ENCODE data around the gene PDE6D.
"Not testable (repeated sequence)": the region's sequence is repeated elsewhere in the genome, so short reads cannot be mapped to it uniquely, and the experiment has no call there.

Gene PDE6D

DNA sequence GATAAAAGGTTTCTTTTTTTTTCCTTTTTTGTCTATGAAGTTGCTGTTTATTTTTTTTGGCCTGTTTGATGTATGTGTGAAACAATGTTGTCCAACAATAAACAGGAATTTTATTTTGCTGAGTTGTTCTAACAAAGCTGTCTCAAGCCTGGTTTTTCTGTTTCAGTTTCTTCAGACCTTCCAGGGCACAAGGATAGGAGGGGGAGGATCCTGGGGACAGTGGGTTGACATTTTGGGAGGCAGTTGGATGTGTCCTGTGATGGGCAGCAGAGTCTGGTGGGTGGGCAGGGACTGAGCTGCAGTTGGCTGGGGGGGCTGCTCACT is 67.7 kb downstream of the PDE6D start:
- Histone ChIP-seq H3K27ac (ENCODE audit: insufficient read depth, low read length, poor library complexity, severe bottlenecking) (peak overlapping the region; percentile 47), H3K4me1 (ENCODE audit: control insufficient read depth, insufficient read depth, low read length, poor library complexity, severe bottlenecking) (peaks cover 34% of the 10 kb centered on the region), H3K36me3 (ENCODE audit: control insufficient read depth, insufficient read depth, low read length) (peaks cover 14% of the 10 kb centered on the region)
- not testable (repeated sequence) for H3K4me3 ChIP-seq (ENCODE audit: insufficient read depth, low read depth, low read length, poor library complexity, severe bottlenecking); DNase-seq; H3K27me3 ChIP-seq (replicated peaks; ENCODE audit: control insufficient read depth, insufficient read depth, low read length, poor library complexity, severe bottlenecking); H3K9me3 ChIP-seq (ENCODE audit: control insufficient read depth, low read length)

DNA sequence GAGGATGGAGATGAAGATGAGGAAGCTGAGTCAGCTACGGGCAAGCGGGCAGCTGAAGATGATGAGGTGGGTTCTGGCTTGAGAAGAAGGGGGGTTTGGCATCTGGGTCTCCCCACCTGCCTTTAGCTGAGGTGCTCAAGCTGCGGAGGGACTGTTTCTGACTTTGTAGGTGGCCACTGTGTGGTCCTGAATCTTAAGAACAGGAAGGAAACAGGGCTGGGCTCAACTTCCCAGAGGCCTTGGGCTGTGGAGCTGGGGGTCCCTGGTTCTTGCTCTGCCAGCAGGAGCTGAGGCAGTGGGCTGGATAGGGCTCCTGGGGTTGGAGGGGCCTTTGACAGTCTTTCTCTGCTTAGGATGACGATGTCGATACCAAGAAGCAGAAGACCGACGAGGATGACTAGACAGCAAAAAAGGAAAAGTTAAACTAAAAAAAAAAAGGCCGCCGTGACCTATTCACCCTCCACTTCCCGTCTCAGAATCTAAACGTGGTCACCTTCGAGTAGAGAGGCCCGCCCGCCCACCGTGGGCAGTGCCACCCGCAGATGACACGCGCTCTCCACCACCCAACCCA is 68.5 kb downstream of the PDE6D start:
- H3K4me1 ChIP-seq (ENCODE audit: control insufficient read depth, insufficient read depth, low read length, poor library complexity, severe bottlenecking) = peaks cover 34% of the 10 kb centered on the region
- peak overlapping the region; percentile 77 for H3K27ac ChIP-seq (ENCODE audit: insufficient read depth, low read length, poor library complexity, severe bottlenecking)
- peak overlapping the region; percentile 99 for H3K4me3 ChIP-seq (ENCODE audit: insufficient read depth, low read depth, low read length, poor library complexity, severe bottlenecking)
- not testable (repeated sequence) for H3K27me3 ChIP-seq (replicated peaks; ENCODE audit: control insufficient read depth, insufficient read depth, low read length, poor library complexity, severe bottlenecking); H3K9me3 ChIP-seq (ENCODE audit: control insufficient read depth, low read length)
- peak; percentile 34 to 49 (median 41) for DNase-seq
- H3K36me3 ChIP-seq (ENCODE audit: control insufficient read depth, insufficient read depth, low read length) = peaks cover 14% of the 10 kb centered on the region

DNA sequence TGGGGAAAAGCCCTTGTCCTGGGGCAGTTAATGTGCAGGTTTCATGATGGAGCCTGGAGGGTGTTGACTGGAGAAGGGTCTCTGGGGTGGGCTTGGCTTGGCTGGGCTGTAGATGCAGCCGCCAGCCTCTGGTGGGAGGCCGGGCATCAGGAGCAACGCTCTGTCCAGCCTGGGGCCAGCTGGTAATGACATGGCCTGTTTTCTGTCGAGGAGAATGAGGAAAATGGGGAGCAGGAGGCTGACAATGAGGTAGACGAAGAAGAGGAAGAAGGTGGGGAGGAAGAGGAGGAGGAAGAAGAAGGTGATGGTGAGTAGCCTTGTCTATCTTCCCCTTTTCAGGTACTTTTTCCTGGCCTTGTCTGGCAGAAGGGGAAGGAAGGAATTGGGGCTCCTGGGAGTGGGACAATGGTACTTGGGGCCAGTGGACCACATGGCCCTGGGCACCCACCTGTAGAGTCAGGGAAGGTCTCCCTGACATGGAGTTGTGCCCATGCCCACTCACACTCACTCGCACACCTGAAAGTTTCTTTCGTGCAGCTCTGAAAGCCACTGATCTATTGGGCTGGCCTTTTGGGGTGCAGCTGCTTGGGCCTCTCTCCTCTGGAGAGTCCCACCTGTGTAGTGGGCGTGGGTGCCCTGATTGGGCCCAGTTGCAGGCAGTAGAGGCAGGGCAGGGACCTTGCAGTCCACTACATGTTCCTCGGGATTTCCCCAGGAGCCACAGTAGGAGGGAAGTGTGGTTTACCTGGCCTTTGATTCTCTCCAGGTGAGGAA is 69.2 kb downstream of the PDE6D start:
- Histone ChIP-seq H3K27ac (ENCODE audit: insufficient read depth, low read length, poor library complexity, severe bottlenecking) (peak overlapping the region; percentile 77), H3K9me3 (ENCODE audit: control insufficient read depth, low read length) (no peaks in the 10 kb centered on the region), H3K36me3 (ENCODE audit: control insufficient read depth, insufficient read depth, low read length) (peaks cover 14% of the 10 kb centered on the region), H3K4me1 (ENCODE audit: control insufficient read depth, insufficient read depth, low read length, poor library complexity, severe bottlenecking) (peaks cover 34% of the 10 kb centered on the region), H3K27me3 (replicated peaks; ENCODE audit: control insufficient read depth, insufficient read depth, low read length, poor library complexity, severe bottlenecking) (no peaks in the 10 kb centered on the region), H3K4me3 (ENCODE audit: insufficient read depth, low read depth, low read length, poor library complexity, severe bottlenecking) (peak overlapping the region; percentile 99)
- peak; percentile 38 to 46 (median 41) for DNase-seq

DNA sequence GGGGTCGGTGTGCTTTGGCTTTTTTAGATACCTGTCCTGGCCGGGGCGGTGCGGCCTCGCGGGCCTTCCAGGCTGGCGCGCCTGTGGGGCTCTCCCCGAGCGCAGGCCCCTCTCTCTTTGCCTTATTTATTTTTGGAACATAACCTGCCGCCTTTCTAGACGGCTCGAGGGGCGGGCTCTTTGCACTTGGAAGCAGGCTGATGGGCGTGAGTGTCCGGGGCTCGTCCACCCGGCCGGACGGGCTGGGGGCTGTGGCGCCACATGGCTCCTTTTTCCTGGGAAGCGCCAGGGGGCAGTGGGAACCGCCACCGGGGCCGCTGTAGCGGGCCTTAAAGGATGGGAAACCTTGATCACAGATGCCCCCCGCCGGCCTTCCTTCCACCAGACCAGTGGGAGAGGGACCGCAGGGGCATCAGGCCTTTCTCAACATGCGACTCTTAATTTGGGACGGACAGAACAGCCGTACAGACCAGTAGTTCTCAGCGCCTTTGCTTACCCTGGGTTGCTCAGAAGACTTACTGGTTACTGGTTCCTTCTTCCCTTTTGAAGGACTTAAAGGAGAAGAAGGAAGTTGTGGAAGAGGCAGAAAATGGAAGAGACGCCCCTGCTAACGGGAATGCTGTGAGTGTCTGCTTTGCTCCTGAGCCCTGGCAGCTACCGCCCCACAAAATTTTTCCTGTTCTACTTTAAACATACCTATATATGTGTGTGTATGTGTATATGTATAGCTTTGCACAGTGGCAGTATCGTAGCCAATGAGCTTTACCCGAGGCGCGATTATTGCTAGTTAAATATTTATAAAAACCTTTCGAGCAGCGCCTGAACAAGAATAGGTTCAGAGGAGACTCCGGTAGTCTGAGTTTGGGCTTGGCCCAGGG is 70.0 kb downstream of the PDE6D start:
- no peaks in the 10 kb centered on the region for H3K27me3 ChIP-seq (replicated peaks; ENCODE audit: control insufficient read depth, insufficient read depth, low read length, poor library complexity, severe bottlenecking)
- peaks cover 14% of the 10 kb centered on the region for H3K36me3 ChIP-seq (ENCODE audit: control insufficient read depth, insufficient read depth, low read length)
- H3K4me3 ChIP-seq (ENCODE audit: insufficient read depth, low read depth, low read length, poor library complexity, severe bottlenecking) = peak overlapping the region; percentile 99
- peak overlapping the region; percentile 77 for H3K27ac ChIP-seq (ENCODE audit: insufficient read depth, low read length, poor library complexity, severe bottlenecking)
- H3K9me3 ChIP-seq (ENCODE audit: control insufficient read depth, low read length) = no peaks in the 10 kb centered on the region
- H3K4me1 ChIP-seq (ENCODE audit: control insufficient read depth, insufficient read depth, low read length, poor library complexity, severe bottlenecking) = peaks cover 37% of the 10 kb centered on the region
- no peak for DNase-seq

GRCh38 chr2:231709981-231710798 is 70.9 kb downstream of the PDE6D start:
- Histone ChIP-seq H3K27me3 (replicated peaks; ENCODE audit: control insufficient read depth, insufficient read depth, low read length, poor library complexity, severe bottlenecking) (no peaks in the 10 kb centered on the region), H3K4me3 (ENCODE audit: insufficient read depth, low read depth, low read length, poor library complexity, severe bottlenecking) (peak overlapping the region; percentile 99), H3K4me1 (ENCODE audit: control insufficient read depth, insufficient read depth, low read length, poor library complexity, severe bottlenecking) (peaks cover 39% of the 10 kb centered on the region), H3K27ac (ENCODE audit: insufficient read depth, low read length, poor library complexity, severe bottlenecking) (peak overlapping the region; percentile 100), H3K36me3 (ENCODE audit: control insufficient read depth, insufficient read depth, low read length) (peaks cover 14% of the 10 kb centered on the region), H3K9me3 (ENCODE audit: control insufficient read depth, low read length) (no peaks in the 10 kb centered on the region)
- peak; percentile 75 to 79 (median 78) for DNase-seq

DNA sequence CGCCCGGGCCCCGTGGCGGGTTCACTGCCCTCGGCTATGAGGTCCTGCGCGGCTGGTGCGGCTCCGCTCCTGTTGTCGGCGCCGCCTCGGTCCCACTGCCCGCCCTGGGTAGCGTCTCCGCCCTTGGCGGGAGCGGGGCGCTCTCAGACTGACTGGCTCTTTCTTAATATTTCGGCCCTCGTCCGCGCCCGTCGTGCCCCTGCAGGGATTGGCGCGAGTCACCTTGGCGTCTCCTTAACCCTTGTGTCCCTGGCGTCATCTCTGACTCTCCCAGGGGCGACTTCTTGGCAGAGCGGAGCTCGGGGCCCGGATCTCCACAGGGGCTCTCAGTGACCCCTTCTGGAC is 71.5 kb downstream of the PDE6D start:
- Histone ChIP-seq H3K4me3 (ENCODE audit: insufficient read depth, low read depth, low read length, poor library complexity, severe bottlenecking) (peak overlapping the region; percentile 99), H3K27ac (ENCODE audit: insufficient read depth, low read length, poor library complexity, severe bottlenecking) (peak overlapping the region; percentile 100), H3K4me1 (ENCODE audit: control insufficient read depth, insufficient read depth, low read length, poor library complexity, severe bottlenecking) (peaks cover 33% of the 10 kb centered on the region)

DNA sequence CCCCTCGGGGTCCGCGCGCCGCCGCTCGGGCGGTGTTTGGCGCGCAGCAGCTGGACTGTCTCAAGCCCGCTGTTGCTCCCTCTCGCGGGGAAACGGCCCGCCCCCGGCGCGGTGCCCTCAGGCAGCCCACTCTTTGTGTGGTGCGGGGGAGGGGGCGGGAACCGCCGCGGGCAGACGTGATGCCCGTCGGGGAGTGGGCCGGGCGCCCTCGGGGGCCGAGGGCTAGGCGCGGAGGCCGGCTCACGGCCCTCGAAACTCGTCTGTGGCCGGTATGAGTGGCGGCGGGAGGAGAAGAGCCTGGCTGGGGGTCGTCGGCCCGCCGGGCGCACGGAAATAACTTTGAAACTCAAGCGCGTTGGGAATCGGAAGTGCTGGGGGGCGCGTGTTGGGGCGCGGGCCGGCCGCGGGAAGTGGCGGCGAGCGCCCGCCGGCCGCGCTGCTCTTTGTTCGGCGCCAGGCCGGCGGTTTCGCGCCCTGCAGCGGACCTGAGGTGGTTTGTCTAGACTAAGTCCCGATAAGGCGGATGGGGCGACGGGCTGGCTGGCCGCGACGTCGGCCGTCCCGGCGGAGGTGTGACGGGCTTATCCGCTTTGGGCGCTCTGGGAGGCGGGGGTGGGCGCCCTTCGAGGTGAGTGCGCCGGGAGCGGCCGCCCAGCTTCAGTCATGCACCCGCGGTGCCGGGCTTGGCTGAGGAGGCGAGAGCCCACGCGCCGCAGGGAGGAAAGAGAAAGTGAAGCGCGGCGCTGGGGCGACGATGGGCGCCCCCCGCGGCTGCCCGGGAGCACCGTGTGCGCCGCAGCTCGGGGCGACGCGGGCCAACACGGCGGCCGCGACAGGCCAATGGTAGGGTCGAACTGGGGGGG is 72.1 kb downstream of the PDE6D start:
- H3K4me1 ChIP-seq (ENCODE audit: control insufficient read depth, insufficient read depth, low read length, poor library complexity, severe bottlenecking) = peaks cover 31% of the 10 kb centered on the region
- peak overlapping the region; percentile 100 for H3K27ac ChIP-seq (ENCODE audit: insufficient read depth, low read length, poor library complexity, severe bottlenecking)
- peak; percentile 40 to 50 (median 49) for DNase-seq
- H3K27me3 ChIP-seq (replicated peaks; ENCODE audit: control insufficient read depth, insufficient read depth, low read length, poor library complexity, severe bottlenecking) = no peaks in the 10 kb centered on the region
- H3K36me3 ChIP-seq (ENCODE audit: control insufficient read depth, insufficient read depth, low read length) = peaks cover 14% of the 10 kb centered on the region
- H3K9me3 ChIP-seq (ENCODE audit: control insufficient read depth, low read length) = no peaks in the 10 kb centered on the region
- peak overlapping the region; percentile 99 for H3K4me3 ChIP-seq (ENCODE audit: insufficient read depth, low read depth, low read length, poor library complexity, severe bottlenecking)

More for the DNA sequence above, 71.5 kb downstream of the PDE6D start:
- Histone ChIP-seq H3K27me3 (replicated peaks; ENCODE audit: control insufficient read depth, insufficient read depth, low read length, poor library complexity, severe bottlenecking) (no peaks in the 10 kb centered on the region), H3K36me3 (ENCODE audit: control insufficient read depth, insufficient read depth, low read length) (peaks cover 14% of the 10 kb centered on the region), H3K9me3 (ENCODE audit: control insufficient read depth, low read length) (no peaks in the 10 kb centered on the region)
- DNase-seq = peak in 2 of 3 donors; percentile 21 to 48

GRCh38 chr2:231707927-231708772 is 72.9 kb downstream of the PDE6D start, which contains the start of gene PTMA:
PTMA (plus strand) TSS chr2:231708525; CDS start chr2:231708707, 182 bp downstream.
- H3K27me3 ChIP-seq (replicated peaks; ENCODE audit: control insufficient read depth, insufficient read depth, low read length, poor library complexity, severe bottlenecking) = no peaks in the 10 kb centered on the region
- peaks cover 31% of the 10 kb centered on the region for H3K4me1 ChIP-seq (ENCODE audit: control insufficient read depth, insufficient read depth, low read length, poor library complexity, severe bottlenecking)
- no peaks in the 10 kb centered on the region for H3K9me3 ChIP-seq (ENCODE audit: control insufficient read depth, low read length)
- DNase-seq = peak; percentile 99 to 100 (median 99)
- peaks cover 14% of the 10 kb centered on the region for H3K36me3 ChIP-seq (ENCODE audit: control insufficient read depth, insufficient read depth, low read length)
- H3K27ac ChIP-seq (ENCODE audit: insufficient read depth, low read length, poor library complexity, severe bottlenecking) = peak within 1 kb of the TSS; percentile 100
- peak within 1 kb of the TSS; percentile 99 for H3K4me3 ChIP-seq (ENCODE audit: insufficient read depth, low read depth, low read length, poor library complexity, severe bottlenecking)

All from effector memory CD4-positive, alpha-beta T cell (primary cell).